HepG2 (cell line): ENCODE data around the gene SLC5A6. TPM values are rescaled to one million over a fixed set of nuclear protein-coding genes. Genes with fewer than 3 reads are reported as not detected.

Source experiments
- CHD2 ChIP-seq: IDR thresholded peaks from 2 replicates; pipeline ENCODE4 v1.6.1; 2011; ENCODE audit warnings: low read depth, low read length, improper control_type of control experiment
- MEIS2 ChIP-seq: sonication (generic); formaldehyde crosslinking; IDR thresholded peaks from 2 replicates; pipeline ENCODE4 v1.9.0; 2021; ENCODE audit warnings: mild to moderate bottlenecking, missing genetic modification reagents
- PCBP1 ChIP-seq: fragments of 200-400 bp; formaldehyde crosslinking; IDR thresholded peaks from 2 replicates; pipeline ENCODE4 v1.6.1; 2017; ENCODE audit warnings: mild to moderate bottlenecking, low read depth, low read length, borderline replicate concordance
- PRPF4 ChIP-seq: fragments of 200-400 bp; formaldehyde crosslinking; IDR thresholded peaks from 2 replicates; pipeline ENCODE4 v1.6.1; 2016; ENCODE audit warnings: low read length, low read depth; ENCODE audit not compliant: poor library complexity, severe bottlenecking
- SMYD3 ChIP-seq: sonication (generic); formaldehyde crosslinking; IDR thresholded peaks from 2 replicates; pipeline ENCODE4 v1.8.1; 2023; ENCODE audit warnings: mild to moderate bottlenecking, missing genetic modification reagents
- TAF15 ChIP-seq: fragments of 200-400 bp; formaldehyde crosslinking; IDR thresholded peaks from one replicate; pipeline ENCODE4 v1.6.1; 2018; ENCODE audit warnings: mild to moderate bottlenecking, low read depth, low read length; ENCODE audit not compliant: poor library complexity, severe bottlenecking
- TRIM24 ChIP-seq: sonication (generic); formaldehyde crosslinking; IDR thresholded peaks from 2 replicates; pipeline ENCODE4 v1.8.0; 2022; ENCODE audit warnings: mild to moderate bottlenecking, missing genetic modification reagents
- ZNF296 ChIP-seq: sonication (generic); formaldehyde crosslinking; conservative IDR thresholded peaks from 2 replicates; pipeline ENCODE4 v1.5.0; 2020; ENCODE audit warnings: mild to moderate bottlenecking, missing genetic modification reagents
- ZNF451 ChIP-seq: sonication (generic); formaldehyde crosslinking; IDR thresholded peaks from 2 replicates; pipeline ENCODE4 v1.5.0; 2020; ENCODE audit warnings: mild to moderate bottlenecking, missing genetic modification reagents
- ZNF547 ChIP-seq: sonication (generic); formaldehyde crosslinking; IDR thresholded peaks from 2 replicates; pipeline ENCODE4 v1.5.1; 2020; ENCODE audit warnings: mild to moderate bottlenecking, missing genetic modification reagents
- ZSCAN30 ChIP-seq: sonication (generic); formaldehyde crosslinking; IDR thresholded peaks from 2 replicates; pipeline ENCODE4 v1.5.0; 2020; ENCODE audit warnings: mild to moderate bottlenecking, missing genetic modification reagents
- polyA plus RNA-seq, 8 experiments: library from polyadenylated mRNA; depleted of rRNA in 3 of 8; stranded (reverse) in 7 of 8; unstranded in 1 of 8; fragments of >200 nt; fragmentation: Illumina TruSeq in 4 of 8; extraction: Trizol in 4 of 8; gene quantifications; 2 replicates each; pipeline versions ENCODE4 v1.2.1 to v1.2.3, GENCODE V29; 2011 to 2016; ENCODE audit warnings: low read depth in 4 of 8, missing spikeins in 1 of 8, mixed read lengths in 1 of 8; ENCODE audit not compliant: insufficient read depth in 1 of 8
- total RNA-seq, 5 experiments: library from RNA; depleted of rRNA; stranded (reverse); fragments of >200 nt; fragmentation: Illumina TruSeq; extraction: Trizol; gene quantifications; 2 replicates each; pipeline ENCODE4 v1.2.3, GENCODE V29; 2016; ENCODE audit warnings: low read depth in 1 of 5
- TF ChIP-seq, protein P1 (sequence below), 2 experiments: fragments of 450-650 bp in 1 of 2; sonication (generic) in 1 of 2; formaldehyde crosslinking; IDR thresholded peaks; 2 replicates each; pipeline versions ENCODE4 v1.5.0 to v1.8.0; 2020 to 2022; ENCODE audit warnings: mild to moderate bottlenecking in 1 of 2, missing genetic modification reagents in 1 of 2
- TF ChIP-seq, protein P2 (sequence below): IDR thresholded peaks from 2 replicates; pipeline ENCODE4 v1.6.1; 2016
- TF ChIP-seq, protein P3 (sequence below): sonication (generic); formaldehyde crosslinking; conservative IDR thresholded peaks from 2 replicates; pipeline ENCODE4 v1.4.0; 2020; ENCODE audit warnings: mild to moderate bottlenecking, missing genetic modification reagents, moderate library complexity
- TF ChIP-seq, protein P4 (sequence below): sonication (generic); formaldehyde crosslinking; IDR thresholded peaks from 2 replicates; pipeline ENCODE4 v1.5.1; 2020; ENCODE audit warnings: mild to moderate bottlenecking, missing genetic modification reagents, moderate library complexity
- TF ChIP-seq, protein P5 (sequence below): sonication (generic); formaldehyde crosslinking; IDR thresholded peaks from 2 replicates; pipeline ENCODE4 v1.4.0; 2020; ENCODE audit warnings: missing genetic modification reagents

The SLC5A6 gene
- total and polyA plus RNA-seq, 2 of the 13 experiments (the other 11 are each of a cell fraction or from before 2014, with no cell fraction given) = 135 to 417 TPM

DNA sequence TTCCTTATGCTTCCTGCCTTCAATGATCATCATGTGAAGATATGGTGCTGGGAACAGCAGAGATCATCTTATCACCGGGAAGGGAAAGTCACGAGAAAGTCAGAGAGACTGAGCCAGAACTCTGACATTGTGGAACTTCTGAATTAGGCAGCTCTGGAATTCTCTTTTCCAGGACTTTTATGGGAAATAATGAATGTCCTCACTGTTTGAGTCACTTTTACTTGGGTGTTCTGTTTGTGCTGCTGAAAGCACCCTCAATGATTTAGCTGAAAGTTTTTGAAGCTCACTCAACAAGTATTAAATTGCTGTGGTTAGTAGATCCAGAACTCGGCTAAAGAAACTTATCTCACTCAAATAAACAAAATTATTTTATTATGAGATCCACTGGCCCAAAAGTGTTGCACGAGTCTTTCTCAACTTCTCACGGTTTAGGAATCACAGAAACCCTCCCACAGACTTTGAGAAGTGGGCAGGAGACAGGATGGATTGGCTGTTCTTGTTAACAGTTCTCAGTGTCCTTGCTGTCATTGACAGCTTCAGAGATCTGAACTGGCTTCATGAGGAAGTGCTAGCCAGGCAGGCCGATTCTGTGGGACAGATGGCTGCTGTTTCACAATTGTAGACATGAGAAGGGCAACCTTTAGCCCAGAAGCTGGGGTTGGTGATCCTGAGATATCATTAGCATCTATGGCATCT, 26.6 kb downstream of the SLC5A6 start (continued):
- TF ChIP-seq, protein P1, sequence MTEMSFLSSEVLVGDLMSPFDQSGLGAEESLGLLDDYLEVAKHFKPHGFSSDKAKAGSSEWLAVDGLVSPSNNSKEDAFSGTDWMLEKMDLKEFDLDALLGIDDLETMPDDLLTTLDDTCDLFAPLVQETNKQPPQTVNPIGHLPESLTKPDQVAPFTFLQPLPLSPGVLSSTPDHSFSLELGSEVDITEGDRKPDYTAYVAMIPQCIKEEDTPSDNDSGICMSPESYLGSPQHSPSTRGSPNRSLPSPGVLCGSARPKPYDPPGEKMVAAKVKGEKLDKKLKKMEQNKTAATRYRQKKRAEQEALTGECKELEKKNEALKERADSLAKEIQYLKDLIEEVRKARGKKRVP (CRISPR knock-in tag; IDR thresholded peaks at IDR 0.05) = 0 out of 4 replicates have a peak, but pooled peaks of 1 of the 2 experiments have one; percentile 25
- TF ChIP-seq, protein P2, sequence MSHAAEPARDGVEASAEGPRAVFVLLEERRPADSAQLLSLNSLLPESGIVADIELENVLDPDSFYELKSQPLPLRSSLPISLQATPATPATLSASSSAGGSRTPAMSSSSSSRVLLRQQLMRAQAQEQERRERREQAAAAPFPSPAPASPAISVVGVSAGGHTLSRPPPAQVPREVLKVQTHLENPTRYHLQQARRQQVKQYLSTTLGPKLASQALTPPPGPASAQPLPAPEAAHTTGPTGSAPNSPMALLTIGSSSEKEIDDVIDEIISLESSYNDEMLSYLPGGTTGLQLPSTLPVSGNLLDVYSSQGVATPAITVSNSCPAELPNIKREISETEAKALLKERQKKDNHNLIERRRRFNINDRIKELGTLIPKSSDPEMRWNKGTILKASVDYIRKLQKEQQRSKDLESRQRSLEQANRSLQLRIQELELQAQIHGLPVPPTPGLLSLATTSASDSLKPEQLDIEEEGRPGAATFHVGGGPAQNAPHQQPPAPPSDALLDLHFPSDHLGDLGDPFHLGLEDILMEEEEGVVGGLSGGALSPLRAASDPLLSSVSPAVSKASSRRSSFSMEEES (CRISPR knock-in tag) = peak; percentile 21; the same call in 1 of the 2 replicates
- no peak for TF ChIP-seq ZNF296 (CRISPR knock-in tag)
- peak; percentile 69; the same call in 1 of the 2 replicates for TF ChIP-seq MEIS2 (CRISPR knock-in tag)
- TF ChIP-seq SMYD3 (CRISPR knock-in tag) = no peak
- TF ChIP-seq ZNF451 = no peak
- no peak for TF ChIP-seq TRIM24
- TF ChIP-seq ZSCAN30 (CRISPR knock-in tag) = no peak
- TF ChIP-seq ZNF547 (CRISPR knock-in tag) = no peak
- TF ChIP-seq PCBP1 = no peak
- no peak for TF ChIP-seq TAF15
- TF ChIP-seq, protein P3, sequence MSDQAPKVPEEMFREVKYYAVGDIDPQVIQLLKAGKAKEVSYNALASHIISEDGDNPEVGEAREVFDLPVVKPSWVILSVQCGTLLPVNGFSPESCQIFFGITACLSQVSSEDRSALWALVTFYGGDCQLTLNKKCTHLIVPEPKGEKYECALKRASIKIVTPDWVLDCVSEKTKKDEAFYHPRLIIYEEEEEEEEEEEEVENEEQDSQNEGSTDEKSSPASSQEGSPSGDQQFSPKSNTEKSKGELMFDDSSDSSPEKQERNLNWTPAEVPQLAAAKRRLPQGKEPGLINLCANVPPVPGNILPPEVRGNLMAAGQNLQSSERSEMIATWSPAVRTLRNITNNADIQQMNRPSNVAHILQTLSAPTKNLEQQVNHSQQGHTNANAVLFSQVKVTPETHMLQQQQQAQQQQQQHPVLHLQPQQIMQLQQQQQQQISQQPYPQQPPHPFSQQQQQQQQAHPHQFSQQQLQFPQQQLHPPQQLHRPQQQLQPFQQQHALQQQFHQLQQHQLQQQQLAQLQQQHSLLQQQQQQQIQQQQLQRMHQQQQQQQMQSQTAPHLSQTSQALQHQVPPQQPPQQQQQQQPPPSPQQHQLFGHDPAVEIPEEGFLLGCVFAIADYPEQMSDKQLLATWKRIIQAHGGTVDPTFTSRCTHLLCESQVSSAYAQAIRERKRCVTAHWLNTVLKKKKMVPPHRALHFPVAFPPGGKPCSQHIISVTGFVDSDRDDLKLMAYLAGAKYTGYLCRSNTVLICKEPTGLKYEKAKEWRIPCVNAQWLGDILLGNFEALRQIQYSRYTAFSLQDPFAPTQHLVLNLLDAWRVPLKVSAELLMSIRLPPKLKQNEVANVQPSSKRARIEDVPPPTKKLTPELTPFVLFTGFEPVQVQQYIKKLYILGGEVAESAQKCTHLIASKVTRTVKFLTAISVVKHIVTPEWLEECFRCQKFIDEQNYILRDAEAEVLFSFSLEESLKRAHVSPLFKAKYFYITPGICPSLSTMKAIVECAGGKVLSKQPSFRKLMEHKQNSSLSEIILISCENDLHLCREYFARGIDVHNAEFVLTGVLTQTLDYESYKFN (CRISPR knock-in tag) = peak; percentile 42; the same call in 1 of the 2 replicates
- TF ChIP-seq, protein P4, sequence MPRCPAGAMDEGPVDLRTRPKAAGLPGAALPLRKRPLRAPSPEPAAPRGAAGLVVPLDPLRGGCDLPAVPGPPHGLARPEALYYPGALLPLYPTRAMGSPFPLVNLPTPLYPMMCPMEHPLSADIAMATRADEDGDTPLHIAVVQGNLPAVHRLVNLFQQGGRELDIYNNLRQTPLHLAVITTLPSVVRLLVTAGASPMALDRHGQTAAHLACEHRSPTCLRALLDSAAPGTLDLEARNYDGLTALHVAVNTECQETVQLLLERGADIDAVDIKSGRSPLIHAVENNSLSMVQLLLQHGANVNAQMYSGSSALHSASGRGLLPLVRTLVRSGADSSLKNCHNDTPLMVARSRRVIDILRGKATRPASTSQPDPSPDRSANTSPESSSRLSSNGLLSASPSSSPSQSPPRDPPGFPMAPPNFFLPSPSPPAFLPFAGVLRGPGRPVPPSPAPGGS = no peak
- TF ChIP-seq CHD2 = no peak
- TF ChIP-seq PRPF4 = no peak
- TF ChIP-seq, protein P5, sequence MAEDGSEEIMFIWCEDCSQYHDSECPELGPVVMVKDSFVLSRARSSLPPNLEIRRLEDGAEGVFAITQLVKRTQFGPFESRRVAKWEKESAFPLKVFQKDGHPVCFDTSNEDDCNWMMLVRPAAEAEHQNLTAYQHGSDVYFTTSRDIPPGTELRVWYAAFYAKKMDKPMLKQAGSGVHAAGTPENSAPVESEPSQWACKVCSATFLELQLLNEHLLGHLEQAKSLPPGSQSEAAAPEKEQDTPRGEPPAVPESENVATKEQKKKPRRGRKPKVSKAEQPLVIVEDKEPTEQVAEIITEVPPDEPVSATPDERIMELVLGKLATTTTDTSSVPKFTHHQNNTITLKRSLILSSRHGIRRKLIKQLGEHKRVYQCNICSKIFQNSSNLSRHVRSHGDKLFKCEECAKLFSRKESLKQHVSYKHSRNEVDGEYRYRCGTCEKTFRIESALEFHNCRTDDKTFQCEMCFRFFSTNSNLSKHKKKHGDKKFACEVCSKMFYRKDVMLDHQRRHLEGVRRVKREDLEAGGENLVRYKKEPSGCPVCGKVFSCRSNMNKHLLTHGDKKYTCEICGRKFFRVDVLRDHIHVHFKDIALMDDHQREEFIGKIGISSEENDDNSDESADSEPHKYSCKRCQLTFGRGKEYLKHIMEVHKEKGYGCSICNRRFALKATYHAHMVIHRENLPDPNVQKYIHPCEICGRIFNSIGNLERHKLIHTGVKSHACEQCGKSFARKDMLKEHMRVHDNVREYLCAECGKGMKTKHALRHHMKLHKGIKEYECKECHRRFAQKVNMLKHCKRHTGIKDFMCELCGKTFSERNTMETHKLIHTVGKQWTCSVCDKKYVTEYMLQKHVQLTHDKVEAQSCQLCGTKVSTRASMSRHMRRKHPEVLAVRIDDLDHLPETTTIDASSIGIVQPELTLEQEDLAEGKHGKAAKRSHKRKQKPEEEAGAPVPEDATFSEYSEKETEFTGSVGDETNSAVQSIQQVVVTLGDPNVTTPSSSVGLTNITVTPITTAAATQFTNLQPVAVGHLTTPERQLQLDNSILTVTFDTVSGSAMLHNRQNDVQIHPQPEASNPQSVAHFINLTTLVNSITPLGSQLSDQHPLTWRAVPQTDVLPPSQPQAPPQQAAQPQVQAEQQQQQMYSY (CRISPR knock-in tag) = no peak
